GM18505 (cell line): Measurements from ENCODE around the gene C10orf105.

Source experiments
- ATAC-seq: cut with Tn5 transposase; IDR thresholded peaks from one replicate; pipeline ENCODE4 v1.9.1; 2021; ENCODE audit not compliant: unreplicated experiment
- POLR2A ChIP-seq: IDR thresholded peaks from 4 replicates; pipeline ENCODE4 v1.6.1; 2011; ENCODE audit warnings: borderline replicate concordance; ENCODE audit not compliant: insufficient read depth, insufficient read length; ENCODE audit errors: extremely low read depth

C10orf105 gene

GRCh38 chr10:71747551-71748523 is 28.3 kb upstream of the C10orf105 start:
- TF ChIP-seq POLR2A: peak; percentile 29
- no peak for ATAC-seq

GRCh38 chr10:71747039-71747531 is 27.5 kb upstream of the C10orf105 start:
- no peak for ATAC-seq

GRCh38 chr10:71746344-71747037 is 26.9 kb upstream of the C10orf105 start:
- TF ChIP-seq POLR2A: no peak
- no peak for ATAC-seq

More at GRCh38 chr10:71747039-71747531, 27.5 kb upstream of the C10orf105 start:
- no peak for TF ChIP-seq POLR2A

GRCh38 chr10:71745664-71746250 is 26.2 kb upstream of the C10orf105 start:
- TF ChIP-seq POLR2A: no peak
- no peak for ATAC-seq

GRCh38 chr10:71744897-71745663 is 25.5 kb upstream of the C10orf105 start:
- TF ChIP-seq POLR2A: no peak
- ATAC-seq: no peak

GRCh38 chr10:71743866-71744265 is 24.3 kb upstream of the C10orf105 start:
- no peak for TF ChIP-seq POLR2A
- ATAC-seq: no peak

GRCh38 chr10:71743089-71743838 is 23.7 kb upstream of the C10orf105 start:
- no peak for TF ChIP-seq POLR2A
- no peak for ATAC-seq

- no peak for TF ChIP-seq POLR2A
- no peak for ATAC-seq
Observed at GRCh38 chr10:71742301-71743088, 22.9 kb upstream of the C10orf105 start.

- no peak for ATAC-seq
- TF ChIP-seq POLR2A: no peak
Observed at GRCh38 chr10:71741671-71742070, 22.1 kb upstream of the C10orf105 start.

- ATAC-seq: no peak
- no peak for TF ChIP-seq POLR2A
Observed at GRCh38 chr10:71741029-71741428, 21.5 kb upstream of the C10orf105 start.

GRCh38 chr10:71740069-71740653 is 20.6 kb upstream of the C10orf105 start:
- TF ChIP-seq POLR2A: no peak
- ATAC-seq: no peak
